GM21723 (cell line): ENCODE measurements around the gene ARSD.
"Not testable (repeated sequence)": the region's sequence is repeated elsewhere in the genome, so short reads cannot be mapped to it uniquely, and the experiment has no call there.

ENCODE experiments used
- ATAC-seq: cut with Tn5 transposase; IDR thresholded peaks from one replicate; pipeline ENCODE4 v1.9.1; 2021; ENCODE audit warnings: mild to moderate bottlenecking, moderate library complexity; ENCODE audit not compliant: unreplicated experiment

The ARSD gene

DNA sequence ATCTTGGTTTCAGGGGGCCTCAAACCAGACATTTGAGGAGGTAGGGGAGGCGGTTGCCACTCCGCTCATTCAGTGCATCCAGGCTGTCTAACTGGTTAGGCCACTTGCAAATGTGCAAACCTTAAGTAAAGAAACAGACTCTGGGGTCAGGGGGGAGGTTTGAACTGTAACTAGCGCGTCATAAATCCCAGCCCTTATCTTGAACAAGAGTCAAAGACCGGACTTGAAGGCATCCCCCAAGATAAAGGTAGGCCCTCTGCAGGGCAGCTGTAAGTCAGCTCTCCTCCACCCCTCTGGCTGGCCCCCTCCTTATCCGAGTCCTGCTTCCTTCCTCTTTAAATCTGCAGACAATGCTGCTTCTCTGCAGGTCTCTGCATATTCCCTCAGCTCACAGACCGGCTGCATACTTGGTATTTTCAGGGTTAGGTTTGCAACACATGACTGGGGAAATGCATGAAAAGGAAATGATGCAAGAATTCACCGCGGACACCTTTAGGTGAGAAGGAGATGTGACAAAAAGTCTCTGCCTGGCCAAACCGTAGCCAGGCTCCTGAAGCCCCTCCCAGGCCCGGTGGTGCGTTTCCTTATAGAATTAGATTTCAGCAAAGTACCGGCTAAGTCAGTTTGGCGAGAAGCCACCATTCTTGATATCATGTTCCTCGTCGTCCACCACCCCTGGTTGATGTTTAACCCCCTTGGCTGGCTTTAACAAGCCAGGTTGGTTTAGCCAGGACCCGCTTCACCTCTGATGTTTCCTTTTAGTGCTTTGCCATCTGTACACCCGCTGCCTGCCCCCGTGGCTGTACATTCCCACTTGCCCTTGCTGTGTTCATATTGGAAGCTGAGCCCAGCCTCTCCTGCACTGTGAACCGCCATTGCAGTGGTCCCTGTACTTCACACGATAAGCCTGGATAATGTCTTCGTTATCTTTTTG, 31.2 kb downstream of the ARSD start:
- peak; percentile 51 for ATAC-seq

GRCh38 chrX:2897311-2897689, 31.8 kb downstream of the ARSD start:
- no peak for ATAC-seq

DNA sequence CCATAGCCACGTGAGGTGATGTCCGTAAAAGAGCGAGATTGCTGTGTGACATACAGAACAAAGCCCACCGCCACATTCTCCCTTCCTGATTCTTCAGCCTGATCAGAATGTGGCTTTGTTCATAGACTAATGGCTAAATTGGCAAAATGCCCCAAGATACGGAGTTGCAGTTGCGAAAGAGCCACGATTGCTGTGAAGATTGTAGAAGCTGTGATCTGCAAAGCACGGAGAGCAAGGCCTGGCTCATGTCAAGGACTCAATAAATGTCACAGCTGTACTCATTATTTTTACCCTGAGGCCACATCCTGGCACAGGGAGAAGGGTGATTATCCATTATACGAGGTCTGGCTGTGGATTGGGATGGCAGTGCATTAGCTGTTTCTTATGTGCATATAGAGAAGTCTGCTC, 34.2 kb downstream of the ARSD start:
- no peak for ATAC-seq

GRCh38 chrX:2892816-2893215, 36.3 kb downstream of the ARSD start:
- no peak for ATAC-seq

GRCh38 chrX:2890536-2891460, 38.3 kb downstream of the ARSD start:
- not testable (repeated sequence) for ATAC-seq

DNA sequence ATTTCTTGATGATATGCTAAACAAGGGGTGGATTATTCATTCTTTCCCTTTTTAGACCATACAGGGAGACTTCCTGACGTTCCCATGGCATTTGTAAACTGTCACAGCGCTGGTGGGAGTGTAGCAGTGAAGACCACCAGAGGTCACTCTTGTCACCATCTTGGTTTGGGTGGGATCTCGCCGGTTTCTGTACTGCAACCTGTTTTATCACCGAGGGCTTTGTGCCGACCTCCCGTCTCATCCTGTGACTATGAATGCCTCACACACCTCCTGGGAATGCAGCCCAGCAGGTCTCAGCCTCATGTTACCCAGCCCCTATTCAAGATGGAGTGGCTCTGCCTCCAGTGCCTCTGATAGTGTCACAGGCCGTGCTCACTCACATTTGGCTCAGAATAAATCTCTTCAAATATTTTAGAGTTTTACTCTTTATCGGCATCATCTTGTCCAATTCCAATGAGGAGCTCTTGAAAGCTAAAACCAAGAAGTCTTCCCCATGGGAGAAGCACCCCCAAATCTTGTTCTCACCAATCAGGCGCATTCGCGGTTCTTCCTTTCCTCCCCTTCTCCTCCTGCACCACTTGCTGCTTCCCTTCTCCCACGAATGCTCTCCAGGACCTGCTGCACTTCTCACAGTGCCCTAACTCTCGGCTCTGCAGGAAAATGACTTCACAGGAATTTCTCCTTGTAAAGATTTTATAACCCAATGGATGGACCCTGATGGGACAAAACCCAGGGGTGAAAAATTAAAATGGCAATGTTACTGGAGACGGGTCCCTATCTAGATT, 39.2 kb downstream of the ARSD start:
- not testable (repeated sequence) for ATAC-seq

DNA sequence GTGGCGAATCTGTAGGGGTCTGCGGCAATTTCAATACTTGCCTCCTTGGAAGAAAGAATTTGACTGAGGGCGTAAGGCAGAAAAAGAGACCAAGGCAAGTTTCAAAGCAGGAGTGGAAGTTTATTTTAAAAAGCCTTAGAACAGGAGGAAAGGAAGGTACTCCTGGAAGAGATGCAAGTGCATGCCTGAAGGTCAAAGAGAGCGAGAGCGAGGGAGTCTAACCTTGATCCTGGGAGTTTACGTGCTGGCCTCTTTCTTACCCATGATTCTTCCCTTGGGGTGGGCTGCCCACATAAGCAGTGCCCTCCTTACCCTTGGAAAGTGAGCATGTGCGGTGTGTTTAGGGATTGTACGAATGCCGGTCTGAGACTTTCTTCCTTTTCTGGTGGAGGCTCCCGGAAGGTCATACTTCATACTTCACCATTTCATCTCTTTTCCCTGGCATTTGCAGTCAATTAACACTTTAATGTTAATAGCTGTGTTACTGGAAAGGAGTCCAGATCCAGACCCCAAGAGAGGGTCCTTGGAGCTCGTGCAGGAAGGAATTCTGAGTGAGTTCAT, 40.0 kb downstream of the ARSD start:
- ATAC-seq, result no peak

DNA sequence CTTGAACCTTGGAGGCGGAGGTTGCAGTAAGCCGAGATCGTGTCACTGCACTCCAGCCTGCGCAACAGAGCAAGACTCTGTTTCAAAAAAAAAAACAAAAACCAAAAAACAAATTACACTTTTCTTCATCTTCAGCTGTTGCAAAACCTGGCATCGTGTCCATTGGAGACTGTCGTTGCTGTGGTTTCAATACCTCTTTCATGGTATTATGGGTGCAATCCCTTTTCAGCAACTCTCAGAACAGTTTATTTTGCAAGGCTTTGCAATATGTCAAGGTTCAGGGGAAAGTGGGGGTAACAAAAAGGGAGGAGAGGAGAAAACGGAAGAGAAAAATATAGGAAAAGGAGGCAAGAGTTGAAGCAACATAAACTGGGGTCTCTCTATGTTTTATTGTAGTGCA, 40.8 kb downstream of the ARSD start:
- ATAC-seq, result no peak

DNA sequence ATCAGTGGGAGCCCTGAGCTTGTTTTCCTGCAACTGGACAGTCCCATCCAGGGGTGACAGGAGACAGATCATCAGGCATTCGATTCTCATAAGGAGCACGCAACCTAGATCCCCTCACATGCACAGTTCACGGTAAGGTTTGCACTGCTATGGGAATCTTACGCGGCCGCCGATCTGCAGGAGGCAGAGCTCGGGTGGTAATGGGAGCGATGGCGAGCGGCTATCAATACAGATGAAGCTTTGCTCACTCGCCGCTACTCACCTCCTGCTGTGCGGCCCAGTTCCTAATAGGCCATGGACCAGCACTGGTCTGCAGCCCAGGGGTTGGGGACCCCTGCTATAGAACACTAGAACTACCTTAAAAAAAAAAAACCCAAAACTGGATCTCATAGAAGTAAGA, 45.4 kb downstream of the ARSD start:
- ATAC-seq, result no peak

DNA sequence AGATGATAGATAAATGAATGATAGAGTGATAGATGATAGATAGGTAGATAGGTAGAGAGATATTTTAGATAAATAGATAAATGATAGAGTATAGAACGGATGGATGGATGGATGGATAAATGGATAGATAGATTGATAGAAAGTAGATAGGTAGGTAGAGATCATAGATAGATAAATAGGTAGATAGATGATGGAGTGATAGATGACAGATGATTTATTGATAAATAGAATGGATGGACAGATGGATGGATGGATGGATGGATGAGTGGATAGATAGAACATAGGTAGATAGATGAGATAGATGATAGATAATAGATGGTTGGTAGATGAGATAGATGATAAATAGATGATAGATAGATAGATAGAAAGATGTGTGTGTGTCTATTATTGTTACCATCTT, 49.5 kb downstream of the ARSD start:
- ATAC-seq, result no peak

DNA sequence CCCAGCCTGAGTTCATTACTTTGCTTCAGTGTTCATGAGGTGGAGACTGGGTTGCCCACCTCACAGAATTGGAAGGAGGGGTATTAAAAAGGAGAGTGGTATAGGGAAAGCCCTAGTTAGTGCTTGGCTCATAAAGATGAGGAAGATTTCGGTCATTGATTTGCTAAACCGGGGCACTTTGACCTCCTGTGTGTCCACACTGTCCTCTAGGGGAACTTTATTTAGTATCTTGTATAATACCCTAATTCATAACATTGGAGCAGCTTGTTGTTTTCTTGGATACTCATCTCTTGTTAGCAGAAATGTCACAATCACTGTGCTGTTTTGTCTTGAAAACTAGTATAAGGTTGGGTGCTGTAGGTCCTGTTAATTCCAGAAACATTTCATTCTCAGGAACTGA, 50.6 kb downstream of the ARSD start:
- ATAC-seq, result no peak

GRCh38 chrX:2875798-2876399, 53.2 kb downstream of the ARSD start:
- ATAC-seq, result no peak

DNA sequence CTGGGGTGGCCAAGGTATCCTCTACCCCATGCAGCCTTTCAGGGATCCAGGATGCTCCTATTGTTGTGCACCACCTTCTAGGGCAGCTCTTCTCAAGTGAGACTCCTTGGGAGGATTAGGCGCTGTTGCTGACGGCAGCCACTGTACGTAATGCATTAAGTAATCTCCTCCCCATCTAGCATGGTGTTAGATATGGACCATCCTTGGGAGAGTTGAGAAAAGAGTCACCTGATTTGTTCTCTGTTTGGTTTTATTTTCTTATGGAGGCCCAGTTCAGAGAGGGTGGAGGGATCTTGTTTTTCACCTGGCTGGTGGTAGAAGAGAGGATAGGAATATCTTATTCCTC, 54.0 kb downstream of the ARSD start:
- ATAC-seq, result no peak

- ATAC-seq, result no peak
Observed at GRCh38 chrX:2874222-2875135, 54.7 kb downstream of the ARSD start.

DNA sequence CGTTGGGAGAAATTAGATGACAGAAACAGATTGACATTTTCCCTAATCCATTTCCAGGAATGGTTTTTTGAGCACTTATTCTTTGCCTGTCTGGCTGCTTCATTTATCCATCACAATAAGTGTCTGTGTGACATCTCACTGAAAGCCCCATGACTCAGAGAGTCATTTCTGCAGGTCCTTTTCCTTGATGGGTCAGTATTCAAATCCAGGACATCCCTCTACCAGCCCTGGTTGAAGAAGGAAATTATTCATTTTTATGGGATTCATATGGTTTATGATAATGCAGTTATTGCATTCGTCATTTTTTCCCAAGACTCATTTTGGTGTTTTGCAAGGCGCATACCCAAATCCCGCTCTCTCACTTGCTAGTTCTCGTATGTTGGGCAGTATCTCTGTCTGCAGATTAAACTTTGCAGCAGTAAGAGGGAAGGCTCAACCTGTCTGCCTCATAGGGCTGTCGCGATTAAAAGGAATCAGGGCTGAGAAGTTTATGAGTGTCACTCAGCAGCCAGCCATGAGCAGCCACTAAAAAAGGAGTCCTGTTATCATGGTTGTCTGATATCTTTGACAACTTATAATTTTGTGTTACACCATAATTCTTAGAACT, 56.4 kb downstream of the ARSD start:
- ATAC-seq, result no peak

DNA sequence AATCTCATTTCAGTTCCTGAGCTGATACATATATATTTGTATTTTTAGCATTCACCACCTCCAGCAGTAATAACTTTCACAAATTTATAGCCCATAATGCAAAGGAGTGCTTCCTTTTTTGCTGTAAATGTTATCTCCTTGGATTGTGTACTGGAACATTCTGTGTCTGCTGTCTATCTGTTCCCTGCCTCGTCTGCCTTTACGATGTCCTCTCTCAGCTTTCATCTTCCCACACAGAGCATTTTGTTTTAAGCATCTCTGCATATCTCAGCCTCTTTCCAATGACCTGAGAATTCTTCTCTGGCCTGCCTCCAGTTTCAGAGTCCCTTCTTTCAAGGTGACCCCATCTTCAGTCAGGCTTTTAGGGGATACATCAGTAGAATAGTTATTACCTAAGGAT, 57.3 kb downstream of the ARSD start:
- ATAC-seq, result no peak

GRCh38 chrX:2870650-2871049, 58.5 kb downstream of the ARSD start:
- no peak for ATAC-seq

- no peak for ATAC-seq
Observed at GRCh38 chrX:2867206-2867605, 61.9 kb downstream of the ARSD start.

DNA sequence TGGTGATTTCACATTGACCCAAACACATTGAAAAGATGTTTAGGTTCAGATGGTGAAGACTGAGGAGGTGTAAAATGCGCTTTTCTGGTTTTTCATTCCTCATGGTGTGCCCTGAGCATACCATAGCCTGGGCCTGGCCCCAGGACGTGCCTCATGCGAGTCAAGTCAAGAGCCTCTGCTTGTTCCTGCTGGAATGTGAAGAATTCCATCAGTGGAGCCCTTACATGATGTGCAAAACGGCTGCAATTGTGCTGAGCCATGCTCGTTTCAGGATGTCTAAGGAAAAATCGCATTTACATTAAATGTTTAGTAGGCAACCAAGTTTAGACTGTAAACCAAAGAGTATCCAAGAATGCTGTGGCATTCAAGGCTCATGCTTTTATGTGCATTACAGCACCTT, 65.5 kb downstream of the ARSD start:
- ATAC-seq, result no peak
